ENCODE measurements around the gene LMBRD2. TPM values are rescaled to one million over a fixed set of nuclear protein-coding genes. Genes with fewer than 3 reads are reported as not detected.

LMBRD2 gene
- total and polyA plus RNA-seq, 10 of the 15 experiments (the other 5 are each of a cell fraction or from before 2014, with no cell fraction given) = 0.90 to 9.8 (median 6.5) TPM

GRCh38 chr5:36078430-36078829 is 73.3 kb downstream of the LMBRD2 start:
- H2AFZ ChIP-seq (ENCODE audit: control insufficient read depth, low read depth, low read length) = no peak overlapping the region
- FAIRE-seq (no peak), DNase-seq (ENCODE audit: low read depth, low spot score) (no peak), ATAC-seq (no peak)
- no peak overlapping the region for H3K4me3 ChIP-seq
- H3K79me2 ChIP-seq (ENCODE audit: control insufficient read depth, insufficient read depth, low read length) = no peaks in the 10 kb centered on the region
- H3K9me3 ChIP-seq (replicated peaks; ENCODE audit: control insufficient read depth, insufficient read depth, low read length) = no peaks in the 10 kb centered on the region
- H3K4me2 ChIP-seq (ENCODE audit: control insufficient read depth, insufficient read depth) = no peak overlapping the region
- no peaks in the 10 kb centered on the region for H3K4me1 ChIP-seq (ENCODE audit: control insufficient read depth, insufficient read depth, low read length)
- WGBS (ENCODE audit: insufficient coverage, insufficient replicate concordance, low lambda C conversion rate, missing lambda C conversion rate) = 55% methylated on average over 10 of the region's 10 CpGs
- H4K20me1 ChIP-seq (ENCODE audit: control insufficient read depth, insufficient read depth) = no peaks in the 10 kb centered on the region
- POLR2A ChIA-PET = interaction anchor here (0.7 kb wide), 1 partner anchor 78 kb away, joined by 3 read pairs; no protein-coding TSS in a partner anchor
- no peak overlapping the region for H3K9ac ChIP-seq (ENCODE audit: control insufficient read depth, insufficient read depth, low read length)
- no peaks in the 10 kb centered on the region for H3K36me3 ChIP-seq (ENCODE audit: control insufficient read depth in 2 of 2, insufficient read depth in 2 of 2, low read length in 1 of 2)
- in situ Hi-C loops (cut with MboI) (loop anchor here (10.0 kb wide), 2 partner anchors 226 to 426 kb away; partner anchors contain the start of gene RANBP3L), intact Hi-C loops (cut with micrococcal nuclease; ENCODE audit: unreplicated experiment) (loop anchor here (2.0 to 5.0 kb wide), 3 partner anchors 100 to 429 kb away; no protein-coding TSS in a partner anchor)
- CTCF ChIA-PET = interaction anchor here (0.6 to 7.2 kb wide), 61 partner anchors 8 to 613 kb away, joined by 3 to 83 read pairs (median 4); partner anchors contain the start of genes LMBRD2, NADK2, RANBP3L and SKP2
- no TSS peak for BruUV-seq (replicated peaks)
- H3K27ac ChIP-seq (ENCODE audit: control insufficient read depth, insufficient read depth) = no peak overlapping the region
- SMC1A ChIA-PET (ENCODE audit: uncharacterized antibody, unreplicated experiment) = interaction anchor here (0.6 to 2.6 kb wide), 24 partner anchors 9 to 556 kb away, joined by 3 to 24 read pairs (median 4); partner anchors contain the start of genes LMBRD2 and NADK2
- H3K27me3 ChIP-seq (replicated peaks in 1 of 2; ENCODE audit: control insufficient read depth in 2 of 2, insufficient read depth in 2 of 2, low read length in 1 of 2) = no peaks in the 10 kb centered on the region
- RAD21 ChIA-PET (ENCODE audit: unreplicated experiment) = interaction anchor here (0.6 to 2.4 kb wide), 18 partner anchors 9 to 613 kb away, joined by 3 to 18 read pairs (median 5); partner anchors contain the start of genes LMBRD2, NADK2 and SKP2
- no peak for TF ChIP-seq MXI1 (IDR thresholded peaks at IDR 0.05; ENCODE audit: low read depth, low read length)
- no peak for TF ChIP-seq KLF5 (IDR thresholded peaks at IDR 0.05; ENCODE audit: partially characterized antibody)
- TF ChIP-seq, protein P1, sequence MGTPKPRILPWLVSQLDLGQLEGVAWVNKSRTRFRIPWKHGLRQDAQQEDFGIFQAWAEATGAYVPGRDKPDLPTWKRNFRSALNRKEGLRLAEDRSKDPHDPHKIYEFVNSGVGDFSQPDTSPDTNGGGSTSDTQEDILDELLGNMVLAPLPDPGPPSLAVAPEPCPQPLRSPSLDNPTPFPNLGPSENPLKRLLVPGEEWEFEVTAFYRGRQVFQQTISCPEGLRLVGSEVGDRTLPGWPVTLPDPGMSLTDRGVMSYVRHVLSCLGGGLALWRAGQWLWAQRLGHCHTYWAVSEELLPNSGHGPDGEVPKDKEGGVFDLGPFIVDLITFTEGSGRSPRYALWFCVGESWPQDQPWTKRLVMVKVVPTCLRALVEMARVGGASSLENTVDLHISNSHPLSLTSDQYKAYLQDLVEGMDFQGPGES (IDR thresholded peaks at IDR 0.05) = no peak
- no peak for TF ChIP-seq POLR2A (IDR thresholded peaks at IDR 0.05; ENCODE audit: low read depth, low read length)
- TF ChIP-seq SREBF2 (IDR thresholded peaks at IDR 0.05; ENCODE audit: low read length) = no peak
- TF ChIP-seq, protein P2, sequence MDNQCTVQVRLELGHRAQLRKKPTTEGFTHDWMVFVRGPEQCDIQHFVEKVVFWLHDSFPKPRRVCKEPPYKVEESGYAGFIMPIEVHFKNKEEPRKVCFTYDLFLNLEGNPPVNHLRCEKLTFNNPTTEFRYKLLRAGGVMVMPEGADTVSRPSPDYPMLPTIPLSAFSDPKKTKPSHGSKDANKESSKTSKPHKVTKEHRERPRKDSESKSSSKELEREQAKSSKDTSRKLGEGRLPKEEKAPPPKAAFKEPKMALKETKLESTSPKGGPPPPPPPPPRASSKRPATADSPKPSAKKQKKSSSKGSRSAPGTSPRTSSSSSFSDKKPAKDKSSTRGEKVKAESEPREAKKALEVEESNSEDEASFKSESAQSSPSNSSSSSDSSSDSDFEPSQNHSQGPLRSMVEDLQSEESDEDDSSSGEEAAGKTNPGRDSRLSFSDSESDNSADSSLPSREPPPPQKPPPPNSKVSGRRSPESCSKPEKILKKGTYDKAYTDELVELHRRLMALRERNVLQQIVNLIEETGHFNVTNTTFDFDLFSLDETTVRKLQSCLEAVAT (IDR thresholded peaks at IDR 0.05) = no peak
- no peak for TF ChIP-seq NR2F1 (conservative IDR thresholded peaks at IDR 0.05)
- TF ChIP-seq FOS (IDR thresholded peaks at IDR 0.05; ENCODE audit: borderline replicate concordance, extremely low read depth, insufficient read length) = no peak
- TF ChIP-seq MEF2B (IDR thresholded peaks at IDR 0.05; ENCODE audit: partially characterized antibody, poor library complexity, severe bottlenecking) = no peak
- TF ChIP-seq RELA (IDR thresholded peaks at IDR 0.05; ENCODE audit: borderline replicate concordance, partially characterized antibody) = no peak
- TF ChIP-seq ATF7 (IDR thresholded peaks at IDR 0.05; ENCODE audit: low read depth) = no peak
- TF ChIP-seq ETV6 (conservative IDR thresholded peaks at IDR 0.05 in 1 of 2, IDR thresholded peaks at IDR 0.05 in 1 of 2; ENCODE audit: borderline replicate concordance in 1 of 2, low read depth in 1 of 2) = no peak
- no peak for TF ChIP-seq EGR1 (IDR thresholded peaks at IDR 0.05; ENCODE audit: borderline replicate concordance in 1 of 2, low read depth in 2 of 2, low read length in 2 of 2)
- TF ChIP-seq CBX3 (IDR thresholded peaks at IDR 0.05; ENCODE audit: borderline replicate concordance, low read depth) = no peak
- TF ChIP-seq ATF3 (IDR thresholded peaks at IDR 0.05; ENCODE audit: borderline replicate concordance, extremely low read depth, low read depth, low read length) = no peak
- TF ChIP-seq ESRRA (IDR thresholded peaks at IDR 0.05; ENCODE audit: low read length) = no peak
- TF ChIP-seq, protein P3, sequence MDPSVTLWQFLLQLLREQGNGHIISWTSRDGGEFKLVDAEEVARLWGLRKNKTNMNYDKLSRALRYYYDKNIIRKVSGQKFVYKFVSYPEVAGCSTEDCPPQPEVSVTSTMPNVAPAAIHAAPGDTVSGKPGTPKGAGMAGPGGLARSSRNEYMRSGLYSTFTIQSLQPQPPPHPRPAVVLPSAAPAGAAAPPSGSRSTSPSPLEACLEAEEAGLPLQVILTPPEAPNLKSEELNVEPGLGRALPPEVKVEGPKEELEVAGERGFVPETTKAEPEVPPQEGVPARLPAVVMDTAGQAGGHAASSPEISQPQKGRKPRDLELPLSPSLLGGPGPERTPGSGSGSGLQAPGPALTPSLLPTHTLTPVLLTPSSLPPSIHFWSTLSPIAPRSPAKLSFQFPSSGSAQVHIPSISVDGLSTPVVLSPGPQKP (IDR thresholded peaks at IDR 0.05; ENCODE audit: low read depth, low read length) = no peak
- TF ChIP-seq PKNOX1 (IDR thresholded peaks at IDR 0.05) = no peak
